Esophagus muscularis mucosa (tissue), 3 donors: Measurements from ENCODE around the gene CD109.
"Not testable (repeated sequence)": the region's sequence is repeated elsewhere in the genome, so short reads cannot be mapped to it uniquely, and the experiment has no call there.

Experiments used
- CTCF ChIP-seq, 3 experiments: fragments of 200-600 bp in 2 of 3; fragments of 450-650 bp in 1 of 3; sonication (generic) in 2 of 3; IDR thresholded peaks; one replicate each; pipeline ENCODE4 v1.5.1; 2017 to 2019; ENCODE audit warnings: antibody characterized with exemption in 3 of 3, mild to moderate bottlenecking in 2 of 3, moderate library complexity in 1 of 3
- POLR2AphosphoS5 ChIP-seq, 2 donors: sonication (generic); formaldehyde crosslinking; IDR thresholded peaks; one replicate each; pipeline ENCODE4 v1.6.1; 2017; ENCODE audit warnings: antibody characterized with exemption in 2 of 2

GRCh38 chr6:73805982-73806381 is 110.0 kb downstream of the CD109 start:
- TF ChIP-seq POLR2AphosphoS5, CTCF (IDR thresholded peaks at IDR 0.05): not testable (repeated sequence)
